HuH-7.5 (cell line): Measurements from ENCODE around the gene SPRY2.
"Not testable (repeated sequence)": the region's sequence is repeated elsewhere in the genome, so short reads cannot be mapped to it uniquely, and the experiment has no call there.

Experiments
- DNase-seq: peaks from one replicate; pipeline ENCODE4 v3.0.0; 2011; ENCODE audit warnings: low spot score

The SPRY2 gene

DNA sequence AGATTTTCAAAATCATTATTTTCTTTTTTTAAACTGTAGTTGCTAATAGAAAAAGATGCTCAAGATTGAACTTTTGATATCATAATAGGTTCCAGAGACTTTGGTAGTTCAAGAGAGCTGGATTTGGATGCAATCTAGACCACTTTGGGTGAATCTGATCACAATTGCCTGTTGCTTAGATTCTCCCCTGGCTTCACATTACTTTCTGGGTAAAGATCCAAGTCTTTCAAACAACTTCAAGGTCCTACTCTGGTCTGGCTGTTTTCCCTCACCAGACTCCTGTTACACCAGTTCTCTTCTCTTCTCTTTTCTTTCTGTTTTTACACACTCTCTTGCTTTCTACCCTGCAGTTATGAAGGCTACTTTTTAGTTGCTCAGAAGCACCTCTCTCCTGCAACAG, 7.4 kb upstream of the SPRY2 start:
- no peak for DNase-seq

DNA sequence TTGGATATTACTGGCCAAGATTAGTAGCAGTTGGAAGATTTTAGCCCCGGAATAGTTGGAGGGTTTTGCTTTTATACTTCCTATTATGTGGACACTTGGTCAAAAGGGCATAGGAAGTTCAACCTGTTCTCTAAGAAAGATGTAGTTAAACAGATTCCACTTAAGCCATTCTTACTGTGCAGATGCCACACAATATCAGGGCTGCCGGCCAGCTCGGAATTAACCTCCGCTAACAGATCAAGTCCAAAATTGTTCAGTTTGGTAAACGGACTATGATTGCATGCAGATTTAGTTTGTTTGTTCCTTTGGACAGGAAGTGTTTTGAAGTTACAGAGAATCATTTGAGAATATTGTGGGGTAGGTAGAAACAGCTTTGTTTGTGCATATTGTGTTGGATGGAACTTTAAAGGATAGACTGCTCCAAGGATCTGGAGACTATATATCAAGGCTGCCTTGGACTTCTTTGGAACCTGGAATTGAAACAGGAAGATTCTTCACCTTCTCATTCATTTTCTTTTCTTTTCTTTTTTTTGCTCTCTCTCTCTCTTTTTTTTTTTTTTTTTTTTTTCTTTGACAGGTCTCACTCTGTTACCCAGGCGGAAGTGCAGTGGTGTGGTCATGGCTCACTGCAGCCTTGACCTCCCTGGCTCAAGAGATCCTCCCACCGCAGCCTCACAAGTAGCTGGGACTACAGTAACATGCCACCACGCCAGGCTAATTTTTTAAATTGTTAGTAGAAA, 5.0 kb upstream of the SPRY2 start:
- DNase-seq = no peak

DNA sequence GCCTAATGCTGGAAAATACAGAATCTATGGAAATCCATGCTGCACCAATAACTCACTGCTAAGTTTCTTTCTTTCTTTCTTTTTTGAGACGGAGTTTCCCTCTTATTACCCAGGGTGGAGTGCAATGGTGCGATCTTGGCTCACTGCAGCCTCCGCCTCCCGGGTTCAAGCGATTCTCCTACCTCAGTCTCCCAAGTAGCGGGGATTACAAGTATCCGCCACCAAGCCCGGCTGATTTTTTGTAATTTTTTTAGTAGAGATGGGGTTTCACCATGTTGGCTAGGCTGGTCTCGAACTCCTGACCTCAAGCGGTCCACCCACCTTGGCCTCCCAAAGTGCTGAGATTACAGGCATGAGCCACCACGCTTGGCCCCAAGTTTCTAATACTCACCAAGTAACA, 3.1 kb upstream of the SPRY2 start:
- DNase-seq = not testable (repeated sequence)

DNA sequence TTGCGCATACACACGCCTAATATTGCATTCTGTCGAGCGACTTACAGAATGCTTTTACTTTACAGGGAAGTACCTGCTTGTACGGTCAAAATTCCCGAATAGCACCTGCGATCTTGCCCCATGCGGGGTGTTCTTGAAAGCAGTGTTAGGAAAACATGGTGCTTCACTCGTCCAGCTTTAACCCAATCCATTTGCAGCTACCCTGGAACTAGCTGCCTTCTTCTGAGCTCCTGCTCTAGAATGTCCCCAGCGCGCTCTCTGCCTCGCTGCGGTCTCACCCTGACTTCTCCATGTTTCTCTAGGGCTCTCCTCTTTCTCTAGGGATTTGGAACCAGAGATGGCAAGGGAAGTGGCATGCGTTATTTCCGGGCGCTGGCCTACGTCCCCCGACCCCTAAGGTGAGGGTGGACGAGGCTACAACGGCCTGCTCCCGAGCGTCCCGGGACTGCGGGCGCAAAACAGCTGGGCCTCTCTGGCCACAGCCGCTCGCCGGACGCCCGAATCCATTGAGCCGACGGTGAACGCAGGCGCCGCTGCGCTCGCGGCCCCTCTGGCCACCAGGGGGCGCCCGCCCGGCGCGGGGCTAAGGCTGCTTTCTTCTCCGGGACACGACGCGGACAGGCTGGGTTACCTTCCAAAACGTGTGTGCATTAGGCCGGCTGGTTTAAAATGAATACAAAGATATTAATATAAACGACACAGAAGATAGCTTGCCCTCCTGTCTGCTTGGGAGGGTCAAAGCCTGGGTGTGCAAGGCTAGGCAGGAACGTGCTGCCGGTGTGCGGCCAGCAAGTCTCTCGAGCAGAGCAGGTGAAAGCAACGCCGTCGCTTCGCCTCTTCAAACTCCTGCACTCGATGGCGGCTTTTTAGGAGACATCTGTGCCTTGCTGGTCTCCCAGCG, 1.8 kb upstream of the SPRY2 start:
- DNase-seq = peak; percentile 58

DNA sequence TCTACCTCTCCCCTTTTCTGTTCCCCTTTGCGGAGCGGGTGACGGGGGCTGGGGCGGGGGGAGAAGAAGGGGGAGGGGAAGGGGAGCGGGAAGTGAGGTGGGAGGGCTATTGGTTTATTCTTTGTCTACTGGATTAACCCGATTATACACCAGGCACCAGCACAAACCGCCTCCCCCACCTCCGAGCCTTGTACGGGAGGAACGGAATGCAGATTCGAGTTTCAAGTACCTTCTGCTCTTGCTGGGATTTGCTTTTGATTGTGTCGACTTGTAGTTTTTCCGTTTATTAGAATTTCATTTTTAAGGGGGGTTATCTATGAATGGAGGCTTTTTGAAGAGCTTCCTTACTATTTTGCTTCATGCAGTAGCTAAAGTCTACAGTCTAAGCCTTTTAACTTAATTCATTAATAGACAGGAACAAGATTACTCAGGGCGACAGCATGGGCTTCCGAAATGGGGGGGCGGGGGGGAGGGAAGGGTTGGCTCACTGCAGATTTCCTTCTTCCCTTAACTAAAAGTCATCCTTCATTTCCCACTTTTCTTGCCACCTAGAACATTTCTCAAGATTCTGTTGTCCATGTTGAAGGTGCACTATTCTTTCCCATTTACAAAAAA, 937 bp upstream of the SPRY2 start:
- DNase-seq = peak; percentile 50

DNA sequence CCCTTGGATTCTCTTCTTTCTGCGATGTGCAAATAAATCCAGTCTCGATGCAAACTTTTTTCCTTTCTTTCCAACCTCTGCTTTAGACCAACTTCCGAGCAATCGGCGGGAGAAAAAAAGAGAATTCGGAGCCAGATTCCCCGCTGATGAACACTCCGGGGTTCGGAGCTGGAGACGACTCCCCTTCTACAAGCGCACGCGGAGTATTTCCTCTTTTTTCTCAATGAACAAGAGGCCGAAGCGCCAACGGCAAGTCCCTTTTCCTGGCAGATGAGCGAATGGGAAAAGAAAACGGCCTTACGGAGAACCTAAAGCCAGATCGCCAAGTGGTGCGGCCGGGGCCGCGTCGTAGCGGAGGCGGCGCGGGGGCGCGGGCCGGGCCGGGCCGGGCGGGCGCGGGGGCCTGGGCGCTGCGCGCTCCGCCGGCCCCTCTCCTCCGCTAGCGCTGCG, 250 bp downstream of the SPRY2 start:
- no peak for DNase-seq

DNA sequence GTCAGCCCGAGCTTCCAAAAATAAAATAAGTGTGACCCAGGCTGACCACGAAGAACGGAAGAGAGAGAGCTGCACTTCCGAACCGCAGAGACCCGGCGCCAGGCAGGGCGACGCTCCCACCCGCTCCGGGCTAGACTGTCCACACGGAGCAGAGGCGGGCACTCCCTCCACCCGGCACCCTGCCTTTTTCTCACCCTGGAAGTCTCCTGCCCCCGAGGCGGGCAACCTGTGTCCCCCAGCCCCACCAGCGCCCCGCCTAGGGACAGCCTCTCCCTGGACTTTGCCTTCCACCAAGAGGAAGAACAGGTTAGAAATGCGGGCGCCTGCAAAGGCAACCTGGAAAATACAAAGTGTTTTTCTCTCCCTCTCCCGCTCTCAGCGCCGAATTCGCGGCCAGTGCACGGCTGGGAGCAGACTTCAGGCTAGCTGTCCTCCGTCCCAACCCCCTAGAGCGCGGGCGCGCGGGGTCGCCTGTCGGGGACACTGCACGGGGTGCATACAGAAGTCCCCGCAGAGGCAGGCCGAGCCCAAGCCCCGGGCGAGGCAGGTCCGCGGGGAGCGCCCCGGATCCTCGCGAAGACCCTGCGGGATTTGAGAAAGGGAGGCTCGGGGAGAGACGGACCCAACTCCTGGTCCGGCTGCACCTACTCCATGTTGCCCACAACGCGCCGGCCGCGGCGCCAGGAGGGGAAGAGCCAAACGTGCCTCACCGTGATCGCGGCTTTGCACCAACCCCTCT, 845 bp downstream of the SPRY2 start:
- no peak for DNase-seq

DNA sequence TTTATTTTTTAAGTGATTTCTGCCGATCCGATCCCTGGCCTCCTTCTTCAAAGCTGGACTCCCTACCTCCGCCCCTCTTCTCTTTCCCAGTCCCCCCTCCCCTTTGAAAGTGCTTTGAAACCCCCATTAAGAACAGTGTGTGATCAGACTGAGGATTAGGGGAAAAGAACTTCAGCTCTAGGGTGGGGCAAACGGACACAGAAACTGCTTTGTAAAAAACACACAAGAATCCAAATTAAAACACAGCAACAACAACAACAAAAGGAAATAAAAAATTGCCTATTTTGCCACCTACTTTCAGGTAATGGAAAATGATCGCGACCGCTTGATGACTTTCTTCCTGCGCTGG, 1.4 kb downstream of the SPRY2 start:
- DNase-seq = no peak

DNA sequence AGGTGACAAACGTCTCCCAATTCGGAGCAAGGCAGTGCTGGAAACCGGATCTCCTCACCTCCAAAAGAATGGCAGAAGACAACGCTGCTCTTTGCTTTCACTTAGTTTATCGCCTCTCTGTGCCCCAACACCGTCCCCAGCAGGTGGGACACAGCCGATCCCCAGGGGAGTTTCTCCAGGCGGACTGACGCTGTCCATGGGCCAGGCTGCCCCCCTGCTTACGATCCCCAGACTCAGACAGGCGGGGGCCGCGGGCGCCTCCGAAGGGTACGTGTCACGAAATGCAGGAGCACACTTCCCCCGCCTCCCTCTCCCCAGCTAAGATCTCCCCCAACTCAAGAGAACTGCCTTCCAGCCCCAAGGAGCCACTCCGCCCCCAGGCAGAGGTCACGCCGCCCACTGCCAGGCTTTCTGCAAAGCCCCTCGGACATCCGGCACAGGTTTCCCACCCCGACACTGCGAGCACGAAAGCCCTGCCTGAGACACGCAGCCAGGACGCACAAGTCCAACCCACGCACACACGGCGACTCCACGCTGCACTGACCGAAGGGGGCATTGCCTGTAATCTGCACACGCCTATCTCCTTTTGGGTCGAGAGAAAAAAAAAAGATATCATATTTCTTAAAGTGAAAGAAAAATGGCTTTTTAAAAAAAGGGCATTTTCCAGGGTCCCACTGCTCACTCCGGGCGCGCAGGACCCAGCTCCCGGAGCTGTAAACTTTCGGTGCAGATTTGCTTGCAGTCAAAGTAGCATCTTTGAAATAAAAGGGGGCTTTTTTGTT, 2.0 kb downstream of the SPRY2 start:
- DNase-seq = peak; percentile 66

DNA sequence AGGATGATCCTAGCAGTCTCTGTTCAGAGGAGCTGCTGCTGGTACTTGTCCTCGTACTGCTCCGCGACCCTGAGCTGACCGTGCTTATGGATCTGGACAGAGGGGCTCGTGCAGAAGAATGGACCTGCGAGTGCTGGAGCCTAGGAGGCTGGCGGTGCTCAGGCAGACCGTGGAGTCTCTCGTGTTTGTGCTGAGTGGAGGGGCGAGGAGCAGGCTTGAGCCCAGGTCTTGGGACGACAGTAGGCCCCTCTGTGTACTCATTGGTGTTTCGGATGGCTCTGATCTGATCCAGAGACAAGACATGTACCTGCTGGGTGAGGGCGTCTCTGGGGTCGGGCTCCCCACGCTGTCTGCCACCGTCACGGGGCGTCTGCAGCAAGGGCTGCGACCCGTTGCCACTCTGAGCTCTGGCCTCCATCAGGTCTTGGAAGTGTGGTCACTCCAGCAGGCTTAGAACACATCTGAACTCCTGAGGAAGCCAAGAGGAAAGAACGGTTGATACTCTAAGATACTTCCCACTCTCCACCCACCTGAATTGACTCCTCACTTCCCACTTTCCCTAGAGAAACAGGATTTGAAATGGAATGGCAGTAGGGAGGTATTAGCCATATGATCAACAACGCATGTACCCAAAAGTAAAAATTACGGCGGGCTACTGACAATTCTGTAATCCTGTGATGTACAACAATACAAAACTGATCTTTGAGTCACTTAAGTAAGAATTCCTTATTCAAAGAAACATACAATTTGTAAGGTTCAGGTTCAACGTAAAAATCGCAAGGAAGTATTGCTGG, 3.4 kb downstream of the SPRY2 start:
- DNase-seq = no peak

DNA sequence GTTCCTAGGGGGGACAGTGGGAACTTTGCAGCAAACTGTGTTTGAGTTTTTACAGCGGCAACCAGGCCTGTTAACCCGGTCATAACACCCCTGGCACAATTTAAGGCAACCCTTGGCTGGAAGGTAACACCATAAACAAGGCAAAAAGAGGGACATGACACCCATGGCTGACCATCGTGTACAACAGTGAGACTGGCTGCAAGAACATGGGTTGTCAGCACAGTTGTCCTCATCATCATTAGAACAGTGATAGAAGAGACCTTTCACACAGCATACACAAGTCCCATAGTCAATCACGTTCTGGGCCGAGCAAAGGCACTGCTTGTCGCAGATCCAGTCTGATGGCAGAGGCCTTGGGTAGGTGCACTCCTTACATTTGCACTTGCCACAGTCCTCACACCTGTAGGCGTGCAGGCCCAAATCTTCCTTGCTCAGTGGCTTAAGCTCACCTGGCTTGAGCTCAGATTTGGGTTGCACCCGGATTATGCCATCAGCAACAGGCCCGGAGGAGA, 4.1 kb downstream of the SPRY2 start:
- no peak for DNase-seq

DNA sequence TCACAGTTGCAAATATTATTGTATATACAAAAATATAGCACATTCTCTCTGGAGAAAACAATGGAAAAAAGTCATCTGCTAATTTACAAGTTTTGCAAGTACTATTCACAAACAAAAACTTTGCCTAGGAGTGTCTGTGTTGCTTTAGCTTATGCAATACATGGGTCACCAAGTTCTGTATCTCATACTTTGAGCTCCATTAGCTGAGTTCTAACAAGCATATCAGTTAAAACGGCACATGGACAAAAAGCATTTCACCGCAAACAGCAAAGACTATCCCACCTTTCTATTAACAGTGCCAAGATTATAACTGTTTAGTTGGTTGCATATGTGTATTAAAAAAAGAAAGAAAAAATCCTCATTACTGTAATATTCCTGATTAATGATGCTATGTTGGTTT, 4.6 kb downstream of the SPRY2 start:
- no peak for DNase-seq

DNA sequence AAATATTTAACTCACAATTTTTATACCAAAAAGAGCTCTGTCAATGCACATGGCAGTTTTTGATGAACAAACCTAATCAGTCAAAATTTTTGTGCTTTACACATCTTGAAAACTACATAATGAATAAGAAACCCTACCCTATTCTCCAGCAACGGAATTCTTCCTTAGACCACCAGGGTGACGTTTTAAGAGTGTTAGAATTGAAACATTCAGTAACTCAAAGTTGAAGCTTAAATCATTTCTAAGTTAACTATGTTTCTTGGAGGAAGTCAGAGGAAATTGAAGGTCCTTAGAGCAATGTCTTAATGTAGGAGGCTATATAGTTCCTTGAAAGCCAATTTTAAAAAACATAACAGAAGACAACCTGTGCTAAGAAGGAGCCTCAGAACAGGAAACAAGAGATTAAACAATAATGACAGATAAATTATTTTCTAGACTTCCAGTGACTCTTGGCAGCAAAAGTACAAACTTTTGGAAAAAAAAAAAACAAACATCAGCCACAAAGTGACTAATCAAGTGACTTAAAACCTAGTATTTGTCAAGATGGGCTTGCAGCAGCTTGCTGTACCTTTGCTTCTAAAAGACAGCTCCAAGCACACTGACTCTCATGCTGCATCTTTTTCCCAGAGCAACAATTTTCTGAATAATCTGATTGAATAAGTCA, 6.2 kb downstream of the SPRY2 start:
- DNase-seq = no peak

DNA sequence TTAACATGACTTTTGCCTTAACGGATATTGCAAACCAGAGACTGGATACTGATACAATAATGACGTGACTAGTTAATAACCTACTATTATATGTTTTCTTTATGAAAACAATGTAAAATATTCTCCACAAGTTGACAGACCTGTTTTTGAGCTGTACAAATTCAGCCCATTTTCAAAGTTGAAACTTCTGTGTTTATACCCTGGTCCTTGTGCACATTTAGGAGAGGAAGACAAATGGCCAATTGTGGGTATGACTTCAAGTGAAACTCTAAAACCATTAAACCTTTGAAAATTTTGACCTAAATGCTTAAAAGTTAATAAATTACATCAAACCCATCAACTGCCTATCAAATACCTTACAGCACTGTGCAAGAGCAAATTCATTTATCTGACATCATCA, 8.9 kb downstream of the SPRY2 start:
- DNase-seq = no peak

DNA sequence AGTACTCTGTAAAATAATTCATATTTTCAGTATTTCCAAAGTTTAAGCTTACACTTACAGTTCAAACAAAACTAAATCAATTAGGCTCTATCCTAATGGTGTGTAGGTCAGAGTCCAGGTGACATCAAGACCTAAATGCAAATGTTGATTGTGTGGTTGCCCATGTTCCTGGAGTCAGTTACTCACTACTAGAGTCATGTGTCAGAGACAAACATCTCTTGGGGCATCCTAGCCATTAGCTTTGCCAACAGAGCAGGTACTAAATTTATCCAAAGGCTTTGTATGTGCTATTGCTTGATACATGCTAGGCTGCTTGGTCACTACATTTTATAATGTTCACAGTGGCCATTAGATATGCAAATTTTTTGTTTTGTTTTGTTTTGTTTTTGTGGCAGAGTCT, 11.7 kb downstream of the SPRY2 start:
- DNase-seq = no peak

DNA sequence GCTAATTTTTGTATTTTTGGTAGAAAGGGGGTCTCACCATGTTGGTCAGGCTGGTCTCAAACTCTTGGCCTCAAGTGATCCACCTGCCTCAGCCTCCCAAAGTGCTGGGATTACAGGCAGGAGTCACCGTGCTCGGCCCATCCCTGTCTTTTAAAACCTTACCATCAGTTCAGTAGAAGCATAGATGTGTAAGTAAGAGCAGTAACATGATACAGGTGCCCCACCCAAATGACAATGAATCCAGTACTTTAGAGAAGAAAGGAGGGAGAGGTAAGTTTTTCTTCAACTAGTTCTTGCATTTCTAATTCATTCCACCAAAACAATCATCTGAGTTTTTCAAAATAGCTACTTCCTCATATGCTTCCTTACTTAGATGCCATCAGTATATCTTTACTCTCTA, 21.9 kb downstream of the SPRY2 start:
- no peak for DNase-seq

DNA sequence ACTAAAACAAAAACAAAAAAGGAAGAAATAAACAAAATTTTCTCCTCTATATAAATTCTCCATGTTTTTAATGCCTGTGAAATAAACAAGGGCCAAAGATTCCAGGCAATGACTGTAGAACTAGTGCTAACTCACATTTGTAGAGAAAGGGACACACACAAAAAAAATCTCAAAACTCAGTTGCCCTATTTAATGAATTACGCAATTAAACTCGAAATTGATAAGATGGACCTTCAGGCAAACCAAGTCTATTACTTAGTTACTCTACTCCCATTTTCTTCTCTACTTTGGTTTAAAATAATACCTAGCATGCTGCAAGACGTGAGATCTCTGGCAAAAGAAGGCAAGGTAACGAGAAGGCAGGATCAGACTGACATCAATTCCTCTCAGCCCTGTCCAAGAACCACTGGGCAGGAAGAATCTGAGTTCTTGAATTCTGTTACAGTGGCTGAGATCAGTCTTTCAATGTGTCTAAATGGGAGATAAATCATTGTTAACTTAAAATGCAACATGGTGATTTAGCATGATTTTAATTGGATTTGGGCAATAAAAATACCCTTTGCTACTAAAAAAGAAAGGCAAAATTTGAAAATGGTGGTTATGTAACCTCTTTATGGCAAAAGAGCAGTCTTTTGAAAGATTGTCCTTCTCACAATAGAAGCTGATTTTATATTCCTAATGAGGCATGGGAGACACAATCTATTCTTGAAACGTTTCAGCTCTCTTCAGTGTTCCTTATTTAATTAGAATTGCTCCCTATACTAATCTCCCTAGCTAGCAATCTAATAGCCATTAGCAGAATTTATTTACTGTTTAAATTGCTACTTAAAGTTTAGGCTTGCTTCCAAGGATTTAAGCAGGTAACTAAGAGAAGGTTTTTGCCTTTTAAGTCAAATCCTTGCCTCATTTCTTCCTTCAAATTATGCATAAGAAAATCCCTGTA, 25.9 kb downstream of the SPRY2 start:
- no peak for DNase-seq

DNA sequence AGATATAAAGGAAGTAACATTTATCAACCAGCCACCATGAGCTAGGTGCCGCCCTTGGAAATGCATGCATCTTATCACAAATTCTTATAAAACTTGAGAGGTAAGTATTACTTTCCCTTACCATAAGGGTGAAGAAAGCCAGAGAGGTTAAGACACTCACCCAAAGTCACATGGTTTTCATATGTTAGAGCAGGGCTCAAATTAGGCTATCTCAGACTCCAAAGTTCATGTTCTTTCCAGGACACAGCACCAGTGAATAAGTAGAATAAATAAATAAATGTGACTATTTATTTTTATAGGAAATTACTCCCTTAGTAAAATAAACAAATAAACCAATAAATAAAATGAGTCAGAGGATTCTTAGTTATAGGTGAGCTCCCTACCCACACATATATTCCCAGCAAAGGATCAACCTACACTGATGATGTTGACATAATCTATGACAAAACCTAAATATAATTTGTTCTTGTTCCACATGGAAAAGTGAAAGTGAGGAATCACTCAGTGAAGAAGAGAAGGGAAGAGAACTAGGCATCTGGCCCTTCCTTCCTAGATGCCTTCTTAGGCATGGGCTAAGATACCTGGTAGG, 27.2 kb downstream of the SPRY2 start:
- DNase-seq = no peak
